Mesothelial cell of epicardium (in vitro differentiated cells): ENCODE measurements around the gene DDIT3. TPM values are rescaled to one million over a fixed set of nuclear protein-coding genes. Genes with fewer than 3 reads are reported as not detected.
"Not testable (repeated sequence)": the region's sequence is repeated elsewhere in the genome, so short reads cannot be mapped to it uniquely, and the experiment has no call there.

ENCODE experiments used
- DNase-seq, 2 experiments: peaks; one replicate each; pipeline ENCODE4 v3.0.0; 2021; ENCODE audit warnings: low spot score in 2 of 2; ENCODE audit not compliant: unreplicated experiment in 2 of 2
- H3K27ac Mint-ChIP-seq: 2 replicates; pipeline ENCODE4 v1.8.0; 2021; ENCODE audit warnings: mixed read lengths
- H3K27me3 Mint-ChIP-seq: 2 replicates; pipeline ENCODE4 v1.8.0; 2021; ENCODE audit warnings: low read depth, mixed read lengths
- H3K36me3 Mint-ChIP-seq: 2 replicates; pipeline ENCODE4 v1.8.0; 2021; ENCODE audit warnings: mixed read lengths
- H3K4me1 Mint-ChIP-seq: 2 replicates; pipeline ENCODE4 v1.8.0; 2021; ENCODE audit warnings: mixed read lengths
- H3K4me3 Mint-ChIP-seq: 2 replicates; pipeline ENCODE4 v1.8.0; 2021; ENCODE audit warnings: mild to moderate bottlenecking, moderate library complexity, mixed read lengths
- H3K9me3 Mint-ChIP-seq: 2 replicates; pipeline ENCODE4 v1.8.0; 2021; ENCODE audit warnings: mixed read lengths
- CTCF ChIP-seq: fragments of 200-600 bp; sonication (generic); IDR thresholded peaks from one replicate; pipeline ENCODE4 v1.5.0; 2021; ENCODE audit warnings: antibody characterized with exemption; ENCODE audit not compliant: unreplicated experiment
- total RNA-seq: library from RNA; stranded (reverse); gene quantifications from 3 replicates; pipeline ENCODE4 v1.2.1, GENCODE V29; 2021

DDIT3 gene
- total RNA-seq, 1 donor from 2014 or later: 15.6 TPM

- no peak for TF ChIP-seq CTCF
- no peak for DNase-seq
- peaks cover 4% of the 10 kb centered on the region for H3K9me3 Mint-ChIP-seq
- H3K36me3 Mint-ChIP-seq: peaks cover 53% of the 10 kb centered on the region
- no peaks in the 10 kb centered on the region for H3K4me1 Mint-ChIP-seq
- no peaks in the 10 kb centered on the region for H3K27me3 Mint-ChIP-seq
- H3K4me3 Mint-ChIP-seq: no peak overlapping the region
- no peak overlapping the region for H3K27ac Mint-ChIP-seq
These were observed 22.8 kb downstream of the DDIT3 start for GRCh38 chr12:57497223-57498131.

GRCh38 chr12:57496822-57497221, 23.5 kb downstream of the DDIT3 start:
- no peak for TF ChIP-seq CTCF
- DNase-seq: no peak
- Mint-ChIP-seq H3K27me3 (no peaks in the 10 kb centered on the region), H3K27ac (no peak overlapping the region), H3K4me1 (no peaks in the 10 kb centered on the region), H3K36me3 (peaks cover 48% of the 10 kb centered on the region), H3K9me3 (peaks cover 4% of the 10 kb centered on the region), H3K4me3 (no peak overlapping the region)

- H3K27ac Mint-ChIP-seq, DNase-seq, H3K4me3 Mint-ChIP-seq, H3K4me1 Mint-ChIP-seq, H3K27me3 Mint-ChIP-seq, H3K9me3 Mint-ChIP-seq: not testable (repeated sequence)
- peaks cover 42% of the 10 kb centered on the region for H3K36me3 Mint-ChIP-seq
These were observed 25.1 kb downstream of the DDIT3 start for GRCh38 chr12:57495051-57495701.

- H3K4me3 Mint-ChIP-seq: no peak overlapping the region
- peaks cover 24% of the 10 kb centered on the region for H3K36me3 Mint-ChIP-seq
- H3K9me3 Mint-ChIP-seq: no peaks in the 10 kb centered on the region
- H3K4me1 Mint-ChIP-seq: peaks cover 14% of the 10 kb centered on the region
- no peak for TF ChIP-seq CTCF
- no peak for DNase-seq
- H3K27me3 Mint-ChIP-seq: no peaks in the 10 kb centered on the region
- H3K27ac Mint-ChIP-seq: no peak overlapping the region
These were observed 28.7 kb downstream of the DDIT3 start for GRCh38 chr12:57491393-57492280.

- no peaks in the 10 kb centered on the region for H3K27me3 Mint-ChIP-seq
- H3K4me1 Mint-ChIP-seq: peaks cover 14% of the 10 kb centered on the region
- no peak overlapping the region for H3K4me3 Mint-ChIP-seq
- H3K36me3 Mint-ChIP-seq: peaks cover 19% of the 10 kb centered on the region
- no peak for DNase-seq
- H3K27ac Mint-ChIP-seq: no peak overlapping the region
- no peak for TF ChIP-seq CTCF
- H3K9me3 Mint-ChIP-seq: no peaks in the 10 kb centered on the region
These were observed 30.2 kb downstream of the DDIT3 start for GRCh38 chr12:57490126-57490525.
